Right ventricle myocardium inferior (tissue), 1 donor: ENCODE data around the gene ASTN2. TPM values are rescaled to one million over a fixed set of nuclear protein-coding genes. Genes with fewer than 3 reads are reported as not detected.
"Not testable (repeated sequence)": the region's sequence is repeated elsewhere in the genome, so short reads cannot be mapped to it uniquely, and the experiment has no call there.

Experiments used
- ATAC-seq: fragments of 200-7000 bp; cut with Tn5 transposase; one replicate; pipeline ENCODE4 v1.9.1; 2020; ENCODE audit warnings: mild to moderate bottlenecking, moderate library complexity
- DNase-seq: peaks from one replicate; pipeline ENCODE4 v3.0.0; 2021; ENCODE audit errors: missing footprints
- intact Hi-C: fragments of 100-400 bp; cut with DNase I; formaldehyde crosslinking; loops from one replicate; pipeline ENCODE4 v1.11.0; 2022
- total RNA-seq: library from RNA; stranded (reverse); fragmentation: NEBNext Ultra II Directional; extraction: Animal tissue kit (Norgen Biotek cat#: 25700); gene quantifications from one replicate; pipeline ENCODE4 v1.2.1, GENCODE V29; 2021
- donor health status: DM: no; HTN: yes; CAD: no; lungs with severe emphysema.

The ASTN2 gene
- total RNA-seq, 1 donor from 2014 or later = 8.3 TPM

- ATAC-seq (peak; percentile 74), DNase-seq (no peak)
- intact Hi-C loops = no loop called here
Observed at GRCh38 chr9:116471093-116471906, 943.6 kb downstream of the ASTN2 start.

- no peak for DNase-seq
- intact Hi-C loops = no loop called here
- no peak for ATAC-seq
Observed at GRCh38 chr9:116468793-116469527, 945.9 kb downstream of the ASTN2 start.

GRCh38 chr9:116468369-116468768 lies 946.5 kb downstream of the ASTN2 start:
- ATAC-seq = no peak
- intact Hi-C loops = no loop called here
- no peak for DNase-seq

- intact Hi-C loops = no loop called here
- ATAC-seq (no peak), DNase-seq (no peak)
Observed at GRCh38 chr9:116467740-116468351, 947.0 kb downstream of the ASTN2 start.

GRCh38 chr9:116466271-116467235 lies 948.3 kb downstream of the ASTN2 start:
- no peak for ATAC-seq
- intact Hi-C loops = no loop called here
- no peak for DNase-seq

- intact Hi-C loops = no loop called here
- no peak for ATAC-seq
- no peak for DNase-seq
Observed at GRCh38 chr9:116465576-116466270, 949.1 kb downstream of the ASTN2 start.

GRCh38 chr9:116464987-116465571 lies 949.8 kb downstream of the ASTN2 start:
- intact Hi-C loops = no loop called here
- ATAC-seq (no peak), DNase-seq (no peak)

- intact Hi-C loops = no loop called here
- no peak for DNase-seq
- ATAC-seq = no peak
Observed at GRCh38 chr9:116464423-116464822, 950.4 kb downstream of the ASTN2 start.

- intact Hi-C loops = no loop called here
- no peak for DNase-seq
- ATAC-seq = no peak
Observed at GRCh38 chr9:116461632-116462031, 953.2 kb downstream of the ASTN2 start.

GRCh38 chr9:116460026-116460425 lies 954.8 kb downstream of the ASTN2 start:
- DNase-seq (no peak), ATAC-seq (no peak)
- intact Hi-C loops = no loop called here

GRCh38 chr9:116459576-116459975 lies 955.3 kb downstream of the ASTN2 start:
- DNase-seq (no peak), ATAC-seq (no peak)
- intact Hi-C loops = no loop called here

GRCh38 chr9:116456490-116457088 lies 958.3 kb downstream of the ASTN2 start:
- intact Hi-C loops = no loop called here
- ATAC-seq (no peak), DNase-seq (no peak)

GRCh38 chr9:116454539-116454938 lies 960.3 kb downstream of the ASTN2 start:
- ATAC-seq, intact Hi-C loops: not testable (repeated sequence)

GRCh38 chr9:116453785-116454184 lies 961.1 kb downstream of the ASTN2 start:
- ATAC-seq (no peak), DNase-seq (no peak)
- intact Hi-C loops = no loop called here

More at GRCh38 chr9:116454539-116454938, 960.3 kb downstream of the ASTN2 start:
- DNase-seq = not testable (repeated sequence)

GRCh38 chr9:116452634-116453033 lies 962.2 kb downstream of the ASTN2 start:
- intact Hi-C loops = no loop called here
- DNase-seq (no peak), ATAC-seq (peak; percentile 48)

- no peak for ATAC-seq
- intact Hi-C loops = no loop called here
Observed at GRCh38 chr9:116452227-116452626, 962.6 kb downstream of the ASTN2 start.

GRCh38 chr9:116451500-116452115 lies 963.2 kb downstream of the ASTN2 start:
- no peak for DNase-seq
- intact Hi-C loops = no loop called here
- no peak for ATAC-seq

More at GRCh38 chr9:116452227-116452626, 962.6 kb downstream of the ASTN2 start:
- DNase-seq = no peak
